A549 (cell line): Measurements from ENCODE around the gene SLC6A2. TPM values are rescaled to one million over a fixed set of nuclear protein-coding genes. Genes with fewer than 3 reads are reported as not detected.

Experiments
- ATAC-seq, 2 experiments: fragments of 200-7000 bp in 1 of 2; fragments of >200 bp in 1 of 2; cut with Nextera tagmentation in 1 of 2; cut with Tn5 transposase in 1 of 2; 3 replicates each; pipeline versions ENCODE4 v1.8.0 to v1.9.1; 2018 to 2020; ENCODE audit warnings: mild to moderate bottlenecking in 1 of 2, moderate library complexity in 1 of 2
- CTCF ChIA-PET: fragments of 300-600 bp; sonication (Branson Sonifier 250); formaldehyde crosslinking; extraction: SDS; loops from one replicate; lab custom pipeline; 2021; ENCODE audit warnings: antibody characterized with exemption, inconsistent platforms; lab: Yijun Ruan, JAX
- POLR2A ChIA-PET: fragments of 350-600 bp; formaldehyde crosslinking; extraction: SDS; loops from one replicate; lab custom pipeline; 2021; ENCODE audit warnings: antibody characterized with exemption, inconsistent platforms; lab: Yijun Ruan, JAX
- DNase-seq, 2 experiments: peaks; one replicate each; pipeline versions ENCODE4 v3.0.0 to v3.0.0-alpha.2; 2011 to 2016; ENCODE audit warnings: low read depth in 1 of 2, low spot score in 1 of 2
- FAIRE-seq: peaks from 2 replicates; lab custom pipeline; 2011; peaks lifted over from hg19 to GRCh38; lab: Jason Lieb, UNC
- H3K27ac ChIP-seq, 2 experiments: fragments of >200 bp; sonication (Bioruptor Twin); formaldehyde crosslinking; 3 replicates each; pipeline ENCODE4 v1.5.1; 2016 to 2017
- H3K4me1 ChIP-seq: fragments of >200 bp; sonication (Bioruptor Twin); formaldehyde crosslinking; 3 replicates; pipeline ENCODE4 v1.6.1; 2016
- H3K4me2 ChIP-seq: fragments of >200 bp; sonication (Bioruptor Twin); formaldehyde crosslinking; 3 replicates; pipeline ENCODE4 v1.6.1; 2016
- H3K4me3 ChIP-seq: fragments of >200 bp; sonication (Bioruptor Twin); formaldehyde crosslinking; 3 replicates; pipeline ENCODE4 v1.5.1; 2016
- H3K9me3 ChIP-seq: fragments of >200 bp; sonication (Bioruptor Twin); formaldehyde crosslinking; 3 replicates; pipeline ENCODE4 v1.6.1; 2016
- CTCF ChIP-seq: fragments of >200 bp; sonication (Bioruptor Twin); formaldehyde crosslinking; IDR thresholded peaks from 3 replicates; pipeline ENCODE4 v1.5.1; 2016
- E2F6 ChIP-seq: IDR thresholded peaks from 2 replicates; pipeline ENCODE4 v1.6.1; 2012; ENCODE audit warnings: low read depth, borderline replicate concordance
- EHMT2 ChIP-seq: fragments of 200-600 bp; sonication (generic); IDR thresholded peaks from 2 replicates; pipeline ENCODE4 v1.6.1; 2016; ENCODE audit warnings: antibody characterized with exemption, low read depth, mild to moderate bottlenecking, moderate library complexity
- ESRRA ChIP-seq: fragments of 150-350 bp; IDR thresholded peaks from 2 replicates; pipeline ENCODE4 v1.6.1; 2014; ENCODE audit warnings: mild to moderate bottlenecking, low read length, borderline replicate concordance
- HMGXB4 ChIP-seq: fragments of 250-450 bp; sonication (Bioruptor Pico); IDR thresholded peaks from 2 replicates; pipeline ENCODE4 v1.5.0; 2021; ENCODE audit warnings: mild to moderate bottlenecking, moderate library complexity, borderline replicate concordance
- JUNB ChIP-seq: fragments of >200 bp; sonication (Bioruptor Twin); formaldehyde crosslinking; IDR thresholded peaks from 2 replicates; pipeline ENCODE4 v1.6.1; 2016
- NFE2L2 ChIP-seq: fragments of 150-350 bp; conservative IDR thresholded peaks from 2 replicates; pipeline ENCODE4 v1.6.1; 2014; ENCODE audit warnings: low read length
- REST ChIP-seq: fragments of 200-600 bp; sonication (generic); IDR thresholded peaks from 2 replicates; pipeline ENCODE4 v1.6.1; 2016; ENCODE audit warnings: antibody characterized with exemption, mild to moderate bottlenecking, moderate library complexity
- RFX5 ChIP-seq: fragments of 450-650 bp; IDR thresholded peaks from 2 replicates; pipeline ENCODE4 v1.7.1; 2014; ENCODE audit warnings: antibody characterized with exemption, mild to moderate bottlenecking, moderate library complexity
- RNF2 ChIP-seq: fragments of 200-600 bp; sonication (generic); IDR thresholded peaks from 2 replicates; pipeline ENCODE4 v1.6.1; 2016; ENCODE audit warnings: low read depth, mild to moderate bottlenecking, antibody characterized with exemption, moderate library complexity, borderline replicate concordance
- TFCP2L1 ChIP-seq: fragments of 250-450 bp; sonication (Bioruptor Pico); IDR thresholded peaks from 2 replicates; pipeline ENCODE4 v1.5.0; 2021; ENCODE audit warnings: mild to moderate bottlenecking
- WGBS: methylation state at CpG from one replicate; pipeline ENCODE4 v1.1.6; 2017; ENCODE audit errors: missing lambda C conversion rate; 5-methylcytosine and 5-hydroxymethylcytosine counted together
- polyA plus RNA-seq, 4 experiments: library from polyadenylated mRNA; depleted of rRNA in 3 of 4; stranded (reverse); fragments of >200 nt; fragmentation: RNase III in 1 of 4; extraction: RNeasy Plus Mini Kit Qiagen cat#74134 plus additional on column Dnase treatment in 1 of 4; gene quantifications; 2 replicates in 3 of 4; 3 replicates in 1 of 4; pipeline ENCODE4 v1.2.3, GENCODE V29; 2011 to 2017

The SLC6A2 gene
- polyA plus RNA-seq, 2 of the 4 experiments (the other 2 are of a cell fraction), result not detected

- no peak overlapping the region for H3K4me2 ChIP-seq
- ChIA-PET CTCF (interaction anchor here (1.5 to 1.8 kb wide), 3 partner anchors 13 to 183 kb away, joined by 3 to 7 read pairs (median 4); no protein-coding TSS in a partner anchor), POLR2A (no interaction called here)
- H3K4me3 ChIP-seq, result no peak overlapping the region
- FAIRE-seq (no peak), ATAC-seq (no peak), DNase-seq (no peak)
- H3K9me3 ChIP-seq, result no peaks in the 10 kb centered on the region
- TF ChIP-seq EHMT2, result no peak
- no peak for TF ChIP-seq NFE2L2
- H3K27ac ChIP-seq, result no peak overlapping the region
- H3K4me1 ChIP-seq, result no peaks in the 10 kb centered on the region
Measured at GRCh38 chr16:55647798-55648197, 8.0 kb upstream of the SLC6A2 start.

GRCh38 chr16:55651841-55652824 is 3.7 kb upstream of the SLC6A2 start:
- ATAC-seq (no peak), FAIRE-seq (no peak), DNase-seq (no peak)
- ChIA-PET POLR2A (no interaction called here), CTCF (no interaction called here)
- Histone ChIP-seq H3K4me3 (no peak overlapping the region), H3K27ac (no peak overlapping the region), H3K4me1 (no peaks in the 10 kb centered on the region), H3K9me3 (no peaks in the 10 kb centered on the region), H3K4me2 (no peak overlapping the region)
- WGBS, result 40% methylated on average over 10 of the region's 10 CpGs
- TF ChIP-seq RNF2 (no peak), REST (no peak), JUNB (no peak)

GRCh38 chr16:55653106-55653505 is 2.7 kb upstream of the SLC6A2 start:
- ATAC-seq (no peak), DNase-seq (no peak), FAIRE-seq (no peak)
- no peak overlapping the region for H3K4me2 ChIP-seq
- no peaks in the 10 kb centered on the region for H3K4me1 ChIP-seq
- 64% methylated on average over 2 of the region's 2 CpGs for WGBS
- TF ChIP-seq RFX5 (no peak), NFE2L2 (no peak), ESRRA (no peak), JUNB (no peak), E2F6 (no peak), CTCF (no peak), TFCP2L1 (no peak), HMGXB4 (no peak)
- no peak overlapping the region for H3K27ac ChIP-seq
- ChIA-PET CTCF (no interaction called here), POLR2A (no interaction called here)
- H3K4me3 ChIP-seq, result no peak overlapping the region
- H3K9me3 ChIP-seq, result no peaks in the 10 kb centered on the region
